HL-60/S4 (cell line): Measurements from ENCODE around the gene GJD3.

Experiments used
- in situ Hi-C: fragments of 300-500 bp; cut with MboI; formaldehyde crosslinking; loops from 2 replicates; pipeline ENCODE4 v1.14.3; 2022; ENCODE audit warnings: low sequenced_read_pairs

The GJD3 gene

GRCh38 chr17:40352779-40353394, 11.7 kb downstream of the GJD3 start:
- in situ Hi-C loops, result loop anchor here (5.0 kb wide), 1 partner anchor 46 kb away; the partner anchor contains the start of gene RARA

GRCh38 chr17:40352237-40352778, 12.2 kb downstream of the GJD3 start:
- in situ Hi-C loops, result loop anchor here (5.0 kb wide), 1 partner anchor 45 kb away; the partner anchor contains the start of gene RARA

- in situ Hi-C loops, result loop anchor here (5.0 kb wide), 1 partner anchor 44 kb away; the partner anchor contains the start of gene RARA
Observed at GRCh38 chr17:40351359-40352236, 12.9 kb downstream of the GJD3 start.

GRCh38 chr17:40350689-40351358, 13.7 kb downstream of the GJD3 start:
- in situ Hi-C loops, result loop anchor here (5.0 kb wide), 1 partner anchor 44 kb away; the partner anchor contains the start of gene RARA

- in situ Hi-C loops, result loop anchor here (5.0 kb wide), 1 partner anchor 43 kb away; the partner anchor contains the start of gene RARA
Observed at GRCh38 chr17:40349895-40350688, 14.4 kb downstream of the GJD3 start.

GRCh38 chr17:40349477-40349894, 15.1 kb downstream of the GJD3 start:
- in situ Hi-C loops, result no loop called here

- in situ Hi-C loops, result no loop called here
Observed at GRCh38 chr17:40348562-40349476, 15.7 kb downstream of the GJD3 start.

GRCh38 chr17:40348136-40348504, 16.4 kb downstream of the GJD3 start:
- in situ Hi-C loops, result no loop called here

- in situ Hi-C loops, result no loop called here
Observed at GRCh38 chr17:40347319-40348135, 17.0 kb downstream of the GJD3 start.

GRCh38 chr17:40346765-40347158, 17.8 kb downstream of the GJD3 start:
- in situ Hi-C loops, result no loop called here

- in situ Hi-C loops, result no loop called here
Observed at GRCh38 chr17:40345994-40346764, 18.4 kb downstream of the GJD3 start.

GRCh38 chr17:40345161-40345993, 19.2 kb downstream of the GJD3 start:
- in situ Hi-C loops, result no loop called here

- in situ Hi-C loops, result no loop called here
Observed at GRCh38 chr17:40344421-40345160, 19.9 kb downstream of the GJD3 start.

GRCh38 chr17:40343219-40344119, 21.1 kb downstream of the GJD3 start:
- in situ Hi-C loops, result no loop called here
